HPDE6-E6E7 (cell line): ENCODE results near the gene THSD7B.
A peak's percentile ranks its signal among the peaks of the same experiment; 100 is the strongest.
"Not testable (repeated sequence)": the region's sequence is repeated elsewhere in the genome, so short reads cannot be mapped to it uniquely, and the experiment has no call there.

ENCODE experiments used
- DNase-seq: peaks from one replicate; pipeline ENCODE4 v3.0.0; 2011; ENCODE audit warnings: missing footprints; ENCODE audit errors: extremely low spot score

The THSD7B gene

DNA sequence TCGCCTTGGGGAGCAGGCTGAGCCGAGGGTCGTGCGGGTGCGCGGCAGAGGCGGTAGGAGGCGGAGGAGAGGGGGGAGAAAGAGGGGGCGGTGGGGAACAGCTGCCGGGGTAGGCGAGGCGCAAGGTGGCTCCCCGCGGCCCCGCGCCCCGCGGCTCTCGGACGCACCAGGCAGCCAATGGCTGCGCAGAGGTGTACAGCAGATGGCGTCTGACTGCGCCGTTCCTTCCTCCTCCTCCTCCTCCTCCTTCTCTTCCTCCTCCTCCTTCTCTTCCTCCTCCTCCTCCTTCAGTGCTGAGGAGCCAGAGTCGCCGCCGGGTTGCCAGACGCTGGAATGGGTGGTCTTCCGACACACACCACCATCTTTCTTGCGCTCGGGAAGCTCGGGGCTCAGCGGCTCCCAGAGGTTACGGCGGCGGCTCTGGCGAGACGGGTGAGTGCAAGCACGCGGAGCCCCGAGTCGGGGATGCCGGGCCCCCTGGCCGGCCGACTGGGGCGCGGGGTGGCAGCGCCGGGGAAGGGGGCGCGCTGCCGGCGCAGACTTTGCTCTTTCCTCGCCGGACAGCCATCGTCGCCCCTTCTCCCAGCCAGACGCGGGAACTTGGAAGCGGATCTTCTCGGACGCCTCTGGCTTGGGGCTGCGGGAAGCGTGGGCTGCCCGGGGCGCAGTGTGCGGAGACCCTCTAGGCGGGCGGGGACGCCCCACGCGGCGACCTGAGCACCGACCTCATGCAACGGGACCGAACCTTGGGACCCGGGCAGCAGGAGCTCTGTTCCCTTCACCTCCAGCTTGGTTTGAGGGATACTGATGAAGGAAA lies at the start of gene THSD7B:
THSD7B (plus strand) TSS at position 290 of the 817 bp plus-strand sequence. CDS start 116,634 bp downstream, outside the sequence.
- no peak for DNase-seq

- DNase-seq: no peak
These were observed 47.1 kb upstream of the THSD7B start for GRCh38 chr2:136718273-136718672.

DNA sequence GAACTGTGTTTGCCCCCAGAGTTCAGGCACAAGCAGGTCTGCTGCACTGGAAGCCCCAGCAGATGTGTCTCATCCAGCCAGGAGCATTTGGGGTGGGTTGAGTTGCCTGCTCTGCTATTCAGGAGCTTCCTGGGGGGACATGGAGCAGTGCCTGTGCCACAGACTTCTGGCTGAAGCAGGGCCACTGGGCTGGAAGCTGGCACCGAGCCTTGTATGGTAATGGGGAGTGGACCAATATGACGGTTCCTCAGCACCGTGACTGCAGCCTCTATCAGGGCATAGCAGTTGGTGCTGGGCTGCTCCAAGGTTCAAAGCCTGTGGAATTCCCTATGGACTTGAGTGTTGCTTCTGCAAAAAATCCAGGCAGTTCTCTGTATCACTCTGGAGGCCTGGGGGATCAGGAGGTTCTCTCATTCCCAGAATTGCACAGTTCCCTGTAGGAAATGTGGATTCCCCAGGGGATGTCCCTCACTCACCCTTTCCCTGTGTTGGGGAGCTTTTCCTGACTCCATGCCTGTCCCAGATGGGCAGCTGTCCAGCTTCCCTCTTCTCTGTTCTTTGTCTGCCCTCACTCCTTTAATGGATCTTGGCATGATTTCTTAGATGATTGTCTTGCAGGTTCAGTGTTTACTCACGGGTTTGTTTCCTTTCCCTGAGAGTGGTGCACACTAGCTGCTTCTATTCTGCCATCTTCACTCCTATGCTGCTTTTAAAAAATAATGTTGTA lies 37.2 kb upstream of the THSD7B start:
- DNase-seq: no peak

- no peak for DNase-seq
These were observed 29.1 kb upstream of the THSD7B start for GRCh38 chr2:136736236-136736635.

- no peak for DNase-seq
These were observed 27.3 kb upstream of the THSD7B start for GRCh38 chr2:136738044-136738443.

DNA sequence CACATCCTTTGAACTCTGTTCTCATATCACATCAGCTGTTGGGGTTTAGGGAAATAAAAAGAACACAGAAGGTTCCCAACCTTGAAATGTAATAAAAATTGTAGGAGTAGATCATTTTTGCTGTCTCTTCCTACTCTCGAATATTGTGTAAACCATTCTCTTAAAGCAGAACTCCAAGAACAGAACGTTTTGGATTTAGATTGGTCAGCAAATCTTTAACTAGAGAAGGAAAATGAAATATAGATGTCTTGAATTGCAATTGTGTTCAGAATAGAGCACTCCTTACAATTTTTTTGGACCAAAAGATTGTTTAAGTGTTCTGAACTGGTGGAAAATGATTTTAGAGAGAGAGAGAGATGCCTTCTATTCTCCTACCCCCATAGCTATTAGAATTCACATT lies 23.9 kb upstream of the THSD7B start:
- DNase-seq: no peak

DNA sequence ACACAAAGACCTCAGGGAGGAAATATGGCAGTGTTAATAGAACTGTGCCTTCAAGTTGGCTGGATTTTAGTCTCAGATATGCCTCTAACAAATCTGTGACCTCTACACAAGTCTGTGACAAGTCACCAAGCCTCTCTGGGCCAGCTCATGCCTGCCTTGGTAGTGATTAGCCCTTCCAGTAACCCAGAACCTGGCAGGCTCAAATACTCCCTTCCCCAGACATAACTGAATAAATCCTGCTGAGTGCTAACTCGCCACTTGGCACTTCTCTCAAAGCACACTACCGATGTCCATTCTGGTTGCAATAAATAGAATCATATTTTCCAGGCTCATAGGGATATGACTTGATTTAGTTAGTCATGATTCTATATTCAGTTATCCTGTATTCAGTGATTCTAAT lies 15.3 kb upstream of the THSD7B start:
- DNase-seq: no peak

DNA sequence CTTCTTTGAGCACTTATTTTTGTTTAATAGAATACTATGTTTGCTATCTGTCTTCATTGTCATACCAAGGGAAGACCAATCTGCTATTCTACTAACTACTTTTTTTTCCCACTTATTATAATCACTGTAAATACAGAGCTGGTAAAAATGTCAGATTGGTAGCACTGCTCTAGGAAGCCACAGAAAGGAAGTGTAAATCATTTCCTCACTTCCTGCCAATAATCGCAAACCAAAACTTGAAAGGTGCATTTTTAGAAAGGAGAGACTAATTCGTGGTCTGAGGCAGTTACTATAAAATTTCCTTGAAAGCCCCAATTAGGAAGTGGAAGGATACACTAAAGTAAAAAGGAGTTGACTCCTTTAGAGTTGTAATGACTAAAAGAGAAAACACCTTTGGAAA lies 13.9 kb upstream of the THSD7B start:
- no peak for DNase-seq

GRCh38 chr2:136758504-136758903 lies 6.8 kb upstream of the THSD7B start:
- not testable (repeated sequence) for DNase-seq

- peak; percentile 27 for DNase-seq
These were observed 691 bp upstream of the THSD7B start for GRCh38 chr2:136764452-136765255.

DNA sequence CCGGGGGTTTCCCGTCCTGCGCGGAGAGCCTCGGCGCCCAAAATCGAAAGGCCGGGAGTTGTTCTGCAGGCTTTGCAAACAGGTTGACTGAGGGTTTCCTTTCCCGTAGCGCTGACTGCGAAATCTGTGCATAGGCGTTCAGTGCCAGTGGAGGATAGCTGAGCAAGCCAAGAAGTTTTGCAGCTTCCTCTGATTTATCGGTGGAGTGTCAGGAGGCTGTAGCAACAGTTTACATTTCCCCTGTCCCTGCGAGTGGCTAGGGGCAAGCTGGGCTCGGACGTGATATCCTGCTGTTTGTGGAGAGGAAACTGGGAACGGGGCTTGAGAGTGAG lies 694 bp downstream of the THSD7B start:
- DNase-seq: no peak

GRCh38 chr2:136767030-136767429 lies 1.7 kb downstream of the THSD7B start:
- no peak for DNase-seq

- no peak for DNase-seq
These were observed 4.5 kb downstream of the THSD7B start for GRCh38 chr2:136769871-136770270.

- no peak for DNase-seq
These were observed 5.0 kb downstream of the THSD7B start for GRCh38 chr2:136770384-136770783.

DNA sequence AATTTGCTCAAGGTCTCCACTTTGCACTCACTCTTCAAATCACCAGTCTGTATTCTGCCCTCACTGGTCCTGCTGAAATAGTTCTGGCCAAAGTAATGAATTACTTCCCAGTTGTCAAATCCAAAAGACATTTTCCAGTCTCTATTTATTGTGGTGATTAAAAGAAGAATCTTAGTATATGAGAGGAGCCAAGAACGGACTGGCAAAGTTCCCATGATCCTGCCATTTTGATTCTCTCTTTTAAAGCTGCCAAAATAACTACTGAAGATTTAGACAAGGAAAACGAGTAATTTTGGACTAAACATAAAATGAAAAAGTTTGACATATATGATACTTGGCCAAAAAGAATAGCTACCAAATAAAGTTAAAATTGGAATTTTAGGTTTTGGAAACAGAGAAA lies 12.0 kb downstream of the THSD7B start:
- no peak for DNase-seq

GRCh38 chr2:136783856-136784255 lies 18.5 kb downstream of the THSD7B start:
- DNase-seq: no peak

GRCh38 chr2:136785215-136785614 lies 19.9 kb downstream of the THSD7B start:
- no peak for DNase-seq

DNA sequence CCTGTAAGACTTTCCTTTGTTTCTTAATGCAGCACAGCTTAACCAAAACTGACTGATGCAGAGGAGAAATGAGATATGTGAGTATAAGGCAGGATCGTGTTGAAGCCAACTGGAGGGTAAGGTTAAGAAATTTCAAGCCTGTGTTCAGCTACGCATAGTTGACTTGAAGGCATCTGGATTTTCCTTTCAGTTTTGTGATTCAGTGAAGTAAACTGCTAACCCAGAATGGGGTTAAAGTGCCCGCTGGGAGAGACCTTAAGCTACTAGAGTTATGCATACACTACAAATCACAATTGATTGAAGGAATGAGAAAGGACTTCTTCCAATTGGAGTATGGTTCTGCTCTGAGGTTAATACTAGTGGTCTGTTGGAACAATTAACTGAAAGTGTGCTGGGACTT lies 22.6 kb downstream of the THSD7B start:
- no peak for DNase-seq

- DNase-seq: no peak
These were observed 31.0 kb downstream of the THSD7B start for GRCh38 chr2:136796339-136796738.

- no peak for DNase-seq
These were observed 33.4 kb downstream of the THSD7B start for GRCh38 chr2:136798766-136799165.

DNA sequence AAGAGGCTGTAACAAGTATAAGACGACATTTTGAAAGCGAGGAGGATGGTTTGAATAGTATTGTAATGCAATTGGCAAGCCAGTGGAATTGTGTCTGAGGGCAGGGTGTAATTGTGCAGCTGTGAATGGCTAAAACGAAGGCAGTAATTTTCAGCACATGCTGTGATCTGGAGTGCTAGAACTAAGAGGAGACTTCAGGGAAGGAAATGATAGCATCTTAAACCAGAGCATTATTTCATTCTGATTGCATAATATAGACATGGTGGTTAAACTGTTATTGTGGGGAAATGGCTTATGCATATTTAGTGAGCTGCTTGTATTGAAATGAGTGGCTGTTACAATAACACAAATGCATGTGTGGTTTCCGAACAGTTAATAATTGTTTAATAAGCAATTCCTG lies 36.3 kb downstream of the THSD7B start:
- no peak for DNase-seq

GRCh38 chr2:136809998-136810397 lies 44.7 kb downstream of the THSD7B start:
- no peak for DNase-seq
